CD8-positive, alpha-beta memory T cell (primary cell): Measurements from ENCODE around the gene VWA5B1. TPM values are rescaled to one million over a fixed set of nuclear protein-coding genes. Genes with fewer than 3 reads are reported as not detected.

ENCODE experiments used
- CTCF ChIA-PET: fragments of 350-600 bp; sonication (Branson Sonifier 250); formaldehyde crosslinking; loops from one replicate; lab custom pipeline; 2021; ENCODE audit warnings: antibody characterized with exemption; lab: Charles Lee
- POLR2A ChIA-PET: fragments of 350-600 bp; sonication (Branson Sonifier 250); formaldehyde crosslinking; loops from one replicate; lab custom pipeline; 2021; ENCODE audit warnings: antibody characterized with exemption; lab: Charles Lee
- DNase-seq, 5 donors: peaks; one replicate each; pipeline versions ENCODE4 v3.0.0 to v3.0.0-alpha.2; 2020 to 2022; ENCODE audit warnings: mixed read lengths in 1 of 5
- H3K27ac ChIP-seq: one replicate; pipeline ENCODE4 v1.7.0; 2013; ENCODE audit warnings: low read depth, mild to moderate bottlenecking, low read length, moderate library complexity
- H3K27me3 ChIP-seq: 2 replicates; pipeline ENCODE4 v1.7.0; 2013; ENCODE audit warnings: low read length, mild to moderate bottlenecking; ENCODE audit not compliant: insufficient read depth, poor library complexity, severe bottlenecking
- H3K36me3 ChIP-seq: 2 replicates; pipeline ENCODE4 v1.7.0; 2013; ENCODE audit warnings: mild to moderate bottlenecking, low read length, moderate library complexity; ENCODE audit not compliant: insufficient read depth
- H3K4me1 ChIP-seq: 2 replicates; pipeline ENCODE4 v1.7.0; 2013; ENCODE audit warnings: mild to moderate bottlenecking, low read length, moderate library complexity; ENCODE audit not compliant: insufficient read depth
- H3K4me3 ChIP-seq: 2 replicates; pipeline ENCODE4 v1.7.0; 2013; ENCODE audit warnings: mild to moderate bottlenecking, low read length
- H3K9me3 ChIP-seq: 2 replicates; pipeline ENCODE4 v1.7.0; 2013; ENCODE audit warnings: mild to moderate bottlenecking, low read length
- H3K27ac Mint-ChIP-seq, 8 donors: one replicate each; pipeline ENCODE4 v1.8.0; 2020 to 2021; ENCODE audit warnings: mixed read lengths in 8 of 8, mild to moderate bottlenecking in 6 of 8, inconsistent platforms in 3 of 8, moderate library complexity in 3 of 8
- H3K27me3 Mint-ChIP-seq, 2 donors: one replicate each; pipeline ENCODE4 v1.8.0; 2020 to 2021; ENCODE audit warnings: mixed read lengths in 2 of 2, mild to moderate bottlenecking in 1 of 2, moderate library complexity in 1 of 2
- H3K36me3 Mint-ChIP-seq, 3 donors: one replicate each; pipeline ENCODE4 v1.8.0; 2020 to 2021; ENCODE audit warnings: mixed read lengths in 3 of 3, inconsistent platforms in 1 of 3, mild to moderate bottlenecking in 1 of 3
- H3K4me1 Mint-ChIP-seq, 3 donors: one replicate each; pipeline ENCODE4 v1.8.0; 2020 to 2021; ENCODE audit warnings: mixed read lengths in 3 of 3, inconsistent platforms in 1 of 3, mild to moderate bottlenecking in 1 of 3
- H3K4me3 Mint-ChIP-seq, 7 donors: one replicate each; pipeline ENCODE4 v1.8.0; 2020 to 2021; ENCODE audit warnings: mixed read lengths in 7 of 7, mild to moderate bottlenecking in 6 of 7, moderate library complexity in 4 of 7, inconsistent platforms in 2 of 7
- H3K9me3 Mint-ChIP-seq, 5 donors: one replicate each; pipeline ENCODE4 v1.8.0; 2020 to 2022; ENCODE audit warnings: mixed read lengths in 5 of 5, mild to moderate bottlenecking in 3 of 5, moderate library complexity in 2 of 5, inconsistent platforms in 1 of 5
- polyA plus RNA-seq: library from polyadenylated mRNA; unstranded; fragments of 300-500 nt; fragmentation: Illumina TruSeq; gene quantifications from one replicate; pipeline ENCODE4 v1.2.3, GENCODE V29; 2021
- total RNA-seq, 2 experiments: library from RNA; stranded (reverse); gene quantifications; one replicate each; pipeline ENCODE4 v1.2.3, GENCODE V29; 2021

The VWA5B1 gene
- total and polyA plus RNA-seq, 3 experiments from 2014 or later, result not detected

DNA sequence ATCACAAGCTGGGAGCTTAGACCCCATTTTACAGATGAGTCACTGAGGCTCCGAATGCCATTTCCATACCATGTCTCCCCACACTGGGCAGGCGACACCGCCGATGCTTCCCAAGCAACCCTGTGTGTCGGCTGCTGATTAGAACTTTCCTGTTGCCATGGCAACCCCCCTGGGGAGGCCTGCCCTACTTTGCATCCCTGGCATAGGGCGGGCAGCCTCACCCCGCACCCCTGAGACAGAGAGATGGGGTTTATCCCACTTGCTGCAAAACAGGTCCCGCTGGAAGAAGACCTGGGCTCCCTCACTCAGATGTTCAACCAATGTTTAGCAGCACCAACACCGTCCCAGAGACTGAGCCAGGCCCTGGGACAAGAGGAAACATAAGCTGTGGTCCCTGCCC lies 113.8 kb downstream of the VWA5B1 start:
- Mint-ChIP-seq H3K9me3 (peaks cover 0 to 2% (median 0%) of the 10 kb centered on the region in 5 donors), H3K27me3 (peaks cover 30 to 66% of the 10 kb centered on the region in 2 donors), H3K4me1 (no peaks in the 10 kb centered on the region), H3K27ac (no peak overlapping the region), H3K36me3 (peaks cover 0 to 4% (median 0%) of the 10 kb centered on the region in 3 donors), H3K4me3 (no peak overlapping the region)
- no peaks in the 10 kb centered on the region for H3K9me3 ChIP-seq
- H3K4me1 ChIP-seq, result no peaks in the 10 kb centered on the region
- no peak overlapping the region for H3K4me3 ChIP-seq
- ChIA-PET CTCF (no interaction called here), POLR2A (no interaction called here)
- no peak overlapping the region for H3K27ac ChIP-seq
- H3K27me3 ChIP-seq, result peaks cover 11% of the 10 kb centered on the region
- no peak for DNase-seq
- H3K36me3 ChIP-seq, result no peaks in the 10 kb centered on the region

Other genes starting within 250 kb of the VWA5B1 start
- not detected for gene PLA2G5, start 220.7 kb upstream of the VWA5B1 start, total RNA-seq
- gene PLA2G5, start 220.7 kb upstream of the VWA5B1 start, polyA plus RNA-seq, result not detected
- gene PLA2G2D, start 171.3 kb upstream of the VWA5B1 start, total RNA-seq, result not detected
- not detected for gene PLA2G2D, start 171.3 kb upstream of the VWA5B1 start, polyA plus RNA-seq
- not detected for gene PLA2G2F, start 151.6 kb upstream of the VWA5B1 start, total RNA-seq
- not detected for gene PLA2G2F, start 151.6 kb upstream of the VWA5B1 start, polyA plus RNA-seq
- under 1 TPM; 0.38 to 0.50 TPM for gene UBXN10, start 104.8 kb upstream of the VWA5B1 start, total RNA-seq
- gene UBXN10, start 104.8 kb upstream of the VWA5B1 start, polyA plus RNA-seq, result 1.4 TPM
- gene PLA2G2C, start 104.4 kb upstream of the VWA5B1 start, total RNA-seq, result not detected
- not detected for gene PLA2G2C, start 104.4 kb upstream of the VWA5B1 start, polyA plus RNA-seq
- gene CAMK2N1, start 195.3 kb downstream of the VWA5B1 start, total RNA-seq, result 1 to 10 TPM; 2.8 TPM
- gene CAMK2N1, start 195.3 kb downstream of the VWA5B1 start, polyA plus RNA-seq, result 1.7 TPM
- 10 to 100 TPM; 21.3 to 23.3 TPM for gene MUL1, start 217.3 kb downstream of the VWA5B1 start, total RNA-seq
- gene MUL1, start 217.3 kb downstream of the VWA5B1 start, polyA plus RNA-seq, result 42.2 TPM